ENCODE measurements around the gene LRRC43. TPM values are rescaled to one million over a fixed set of nuclear protein-coding genes. Genes with fewer than 3 reads are reported as not detected.

The LRRC43 gene
- total RNA-seq, 2 donors from 2014 or later = 0.71 to 1.8 TPM

DNA sequence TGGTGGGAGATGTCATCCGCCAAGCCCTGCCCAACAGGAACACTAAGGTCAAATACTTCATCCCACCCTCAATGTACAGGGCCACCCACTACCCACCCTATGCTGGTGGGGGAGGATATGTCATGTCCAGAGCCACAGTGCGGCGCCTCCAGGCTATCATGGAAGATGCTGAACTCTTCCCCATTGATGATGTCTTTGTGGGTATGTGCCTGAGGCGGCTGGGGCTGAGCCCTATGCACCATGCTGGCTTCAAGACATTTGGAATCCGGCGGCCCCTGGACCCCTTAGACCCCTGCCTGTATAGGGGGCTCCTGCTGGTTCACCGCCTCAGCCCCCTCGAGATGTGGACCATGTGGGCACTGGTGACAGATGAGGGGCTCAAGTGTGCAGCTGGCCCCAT is 24.1 kb downstream of the LRRC43 start:
- peaks cover 0 to 20% of the 10 kb centered on the region in 2 donors for H3K4me1 ChIP-seq
- H3K9me3 ChIP-seq = no peaks in the 10 kb centered on the region
- TF ChIP-seq CTCF (IDR thresholded peaks at IDR 0.05) = no peak
- peaks cover 49% of the 10 kb centered on the region for H3K36me3 ChIP-seq
- no peak for DNase-seq (ENCODE audit: low spot score)
- no peak overlapping the region for H3K4me3 ChIP-seq
- H3K27ac ChIP-seq = no peak overlapping the region
- peaks cover 0 to 23% of the 10 kb centered on the region in 2 donors for H3K27me3 ChIP-seq

- DNase-seq (ENCODE audit: low spot score) = no peak
- TF ChIP-seq CTCF (IDR thresholded peaks at IDR 0.05) = no peak
- peaks cover 0 to 23% of the 10 kb centered on the region in 2 donors for H3K27me3 ChIP-seq
- no peak overlapping the region for H3K4me3 ChIP-seq
- H3K9me3 ChIP-seq = no peaks in the 10 kb centered on the region
- H3K4me1 ChIP-seq = peaks cover 0 to 20% of the 10 kb centered on the region in 2 donors
- H3K36me3 ChIP-seq = peaks cover 53% of the 10 kb centered on the region
- no peak overlapping the region for H3K27ac ChIP-seq
These were observed 24.5 kb downstream of the LRRC43 start for GRCh38 chr12:122207391-122207790.

GRCh38 chr12:122208073-122208820 is 25.3 kb downstream of the LRRC43 start:
- H3K4me1 ChIP-seq = peaks cover 0 to 14% of the 10 kb centered on the region in 2 donors
- no peak for DNase-seq (ENCODE audit: low spot score)
- peaks cover 0 to 16% of the 10 kb centered on the region in 2 donors for H3K27me3 ChIP-seq
- no peak for TF ChIP-seq CTCF (IDR thresholded peaks at IDR 0.05)
- H3K36me3 ChIP-seq = peaks cover 62% of the 10 kb centered on the region
- no peak overlapping the region for H3K27ac ChIP-seq
- no peak overlapping the region for H3K4me3 ChIP-seq
- H3K9me3 ChIP-seq = no peaks in the 10 kb centered on the region

DNA sequence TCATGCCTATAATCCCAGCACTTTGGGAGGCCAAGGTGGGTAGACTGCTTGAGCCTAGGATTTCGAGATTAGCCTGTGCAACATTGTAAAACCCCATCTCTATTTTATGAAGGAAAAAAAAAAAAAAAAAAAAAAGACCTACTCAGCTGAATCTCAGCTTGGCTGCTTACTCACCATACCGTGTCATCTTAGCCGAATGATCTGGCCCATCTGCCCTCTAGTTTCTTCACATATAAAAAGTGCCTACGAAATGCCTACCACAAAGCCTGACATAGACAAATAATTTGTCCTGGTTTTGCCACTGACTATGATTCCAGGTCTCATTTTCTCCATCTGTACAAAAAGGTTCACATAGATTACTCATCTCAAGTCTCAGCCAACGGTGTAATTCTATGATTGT is 32.8 kb downstream of the LRRC43 start:
- Histone ChIP-seq H3K4me3 (no peak overlapping the region), H3K9me3 (no peaks in the 10 kb centered on the region), H3K4me1 (no peaks in the 10 kb centered on the region), H3K27ac (no peak overlapping the region), H3K36me3 (peaks cover 78% of the 10 kb centered on the region), H3K27me3 (no peaks in the 10 kb centered on the region)
- TF ChIP-seq CTCF (IDR thresholded peaks at IDR 0.05) = no peak
- DNase-seq (ENCODE audit: low spot score) = no peak

- Histone ChIP-seq H3K27ac (no peak overlapping the region), H3K9me3 (no peaks in the 10 kb centered on the region), H3K4me3 (no peak overlapping the region), H3K27me3 (no peaks in the 10 kb centered on the region), H3K36me3 (peaks cover 72% of the 10 kb centered on the region), H3K4me1 (no peaks in the 10 kb centered on the region)
- TF ChIP-seq CTCF (IDR thresholded peaks at IDR 0.05) = no peak
- DNase-seq (ENCODE audit: low spot score) = no peak
These were observed 33.5 kb downstream of the LRRC43 start for GRCh38 chr12:122216445-122216844.
